ENCODE data around the gene KCTD20. TPM values are rescaled to one million over a fixed set of nuclear protein-coding genes. Genes with fewer than 3 reads are reported as not detected.

The KCTD20 gene
- total and polyA plus RNA-seq, 4 experiments from 2014 or later = 35.2 to 38.9 (median 37.0) TPM

- ChIA-PET POLR2A (ENCODE audit: partially characterized antibody) (interaction anchor here (1.3 kb wide), 1 partner anchor 13 kb away, joined by 4 read pairs; the partner anchor contains the start of gene KCTD20), CTCF (ENCODE audit: partially characterized antibody) (interaction anchor here (0.8 to 3.4 kb wide), 11 partner anchors 11 to 329 kb away, joined by 3 to 11 read pairs (median 6); partner anchors contain the start of gene KCTD20)
- no peak overlapping the region for H3K4me3 Mint-ChIP-seq
- H3K27me3 Mint-ChIP-seq = no peaks in the 10 kb centered on the region
- H3K4me3 ChIP-seq (ENCODE audit: low read length in 2 of 2) = no peak overlapping the region
- no peaks in the 10 kb centered on the region for H3K36me3 Mint-ChIP-seq
- DNase-seq = no peak
- H3K36me3 ChIP-seq (ENCODE audit: insufficient read depth, low read length) = no peaks in the 10 kb centered on the region
- no peaks in the 10 kb centered on the region for H3K9me3 ChIP-seq (ENCODE audit: control insufficient read depth in 1 of 2, low read length in 2 of 2)
- H3K9me3 Mint-ChIP-seq = peaks cover 0 to 2% (median 0%) of the 10 kb centered on the region in 8 donors
- H3K4me1 ChIP-seq (ENCODE audit: insufficient read depth, low read length) = no peaks in the 10 kb centered on the region
- intact Hi-C loops (cut with micrococcal nuclease) = no loop called here
- H3K27ac Mint-ChIP-seq = peak overlapping the region in 1 of 7 donors; percentile 17
- no peaks in the 10 kb centered on the region for H3K4me1 Mint-ChIP-seq
- no peak overlapping the region for H3K27ac ChIP-seq (ENCODE audit: low read depth, low read length)
- no peaks in the 10 kb centered on the region for H3K27me3 ChIP-seq (ENCODE audit: insufficient read depth, low read length)
Observed at GRCh38 chr6:36430351-36430750, 12.4 kb upstream of the KCTD20 start.

DNA sequence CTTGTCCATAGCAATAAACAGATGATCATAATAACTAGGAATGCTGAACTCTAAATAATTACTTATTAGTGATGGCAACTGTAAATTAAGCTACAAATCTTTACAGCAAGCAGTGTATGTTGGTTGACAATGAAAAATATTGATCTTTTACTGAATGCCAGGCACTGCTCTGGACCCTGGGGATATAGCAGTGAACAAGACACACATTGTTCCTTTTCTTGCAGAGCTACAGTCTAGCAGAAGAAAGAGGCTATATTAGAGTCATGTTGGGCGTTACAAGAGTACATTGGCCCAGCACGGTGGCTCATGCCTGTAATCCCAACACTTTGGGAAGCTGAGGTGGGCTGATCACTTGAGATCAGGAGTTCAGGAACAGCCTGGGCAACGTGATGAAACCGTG lies 11.6 kb upstream of the KCTD20 start:
- Histone ChIP-seq H3K9me3 (ENCODE audit: control insufficient read depth in 1 of 2, low read length in 2 of 2) (no peaks in the 10 kb centered on the region), H3K27me3 (ENCODE audit: insufficient read depth, low read length) (no peaks in the 10 kb centered on the region), H3K27ac (ENCODE audit: low read depth, low read length) (no peak overlapping the region), H3K4me3 (ENCODE audit: low read length in 2 of 2) (no peak overlapping the region), H3K36me3 (ENCODE audit: insufficient read depth, low read length) (no peaks in the 10 kb centered on the region), H3K4me1 (ENCODE audit: insufficient read depth, low read length) (no peaks in the 10 kb centered on the region)
- intact Hi-C loops (cut with micrococcal nuclease) = no loop called here
- no peak for DNase-seq
- Mint-ChIP-seq H3K4me3 (no peak overlapping the region), H3K4me1 (no peaks in the 10 kb centered on the region), H3K36me3 (no peaks in the 10 kb centered on the region), H3K27me3 (no peaks in the 10 kb centered on the region), H3K9me3 (peaks cover 0 to 2% (median 0%) of the 10 kb centered on the region in 8 donors), H3K27ac (no peak overlapping the region)
- ChIA-PET POLR2A (ENCODE audit: partially characterized antibody) (no interaction called here), CTCF (ENCODE audit: partially characterized antibody) (interaction anchor here (0.6 to 2.1 kb wide), 3 partner anchors 8 to 148 kb away, joined by 3 to 5 read pairs (median 3); no protein-coding TSS in a partner anchor)

GRCh38 chr6:36432151-36432671 lies 10.6 kb upstream of the KCTD20 start:
- no peaks in the 10 kb centered on the region for H3K36me3 ChIP-seq (ENCODE audit: insufficient read depth, low read length)
- intact Hi-C loops (cut with micrococcal nuclease) = no loop called here
- no peak overlapping the region for H3K4me3 ChIP-seq (ENCODE audit: low read length in 2 of 2)
- H3K27me3 Mint-ChIP-seq = no peaks in the 10 kb centered on the region
- no peaks in the 10 kb centered on the region for H3K9me3 ChIP-seq (ENCODE audit: control insufficient read depth in 1 of 2, low read length in 2 of 2)
- CTCF ChIA-PET (ENCODE audit: partially characterized antibody) = interaction anchor here (0.7 to 2.1 kb wide), 2 partner anchors 9 to 147 kb away, joined by 3 to 5 read pairs; no protein-coding TSS in a partner anchor
- no peak overlapping the region for H3K27ac Mint-ChIP-seq
- peaks cover 0 to 2% (median 0%) of the 10 kb centered on the region in 8 donors for H3K9me3 Mint-ChIP-seq
- POLR2A ChIA-PET (ENCODE audit: partially characterized antibody) = interaction anchor here (0.9 kb wide), 1 partner anchor 13 kb away, joined by 3 read pairs; no protein-coding TSS in a partner anchor
- H3K4me1 ChIP-seq (ENCODE audit: insufficient read depth, low read length) = no peaks in the 10 kb centered on the region
- H3K27ac ChIP-seq (ENCODE audit: low read depth, low read length) = no peak overlapping the region
- H3K27me3 ChIP-seq (ENCODE audit: insufficient read depth, low read length) = no peaks in the 10 kb centered on the region
- no peaks in the 10 kb centered on the region for H3K4me1 Mint-ChIP-seq
- no peak for DNase-seq
- H3K36me3 Mint-ChIP-seq = no peaks in the 10 kb centered on the region
- H3K4me3 Mint-ChIP-seq = no peak overlapping the region

GRCh38 chr6:36436466-36436865 lies 6.3 kb upstream of the KCTD20 start:
- H3K36me3 Mint-ChIP-seq = no peaks in the 10 kb centered on the region
- ChIA-PET CTCF (ENCODE audit: partially characterized antibody) (no interaction called here), POLR2A (ENCODE audit: partially characterized antibody) (no interaction called here)
- no peaks in the 10 kb centered on the region for H3K9me3 Mint-ChIP-seq
- no peaks in the 10 kb centered on the region for H3K27me3 Mint-ChIP-seq
- no peaks in the 10 kb centered on the region for H3K27me3 ChIP-seq (ENCODE audit: insufficient read depth, low read length)
- peak overlapping the region in 1 of 7 donors; percentile 69 for H3K27ac Mint-ChIP-seq
- intact Hi-C loops (cut with micrococcal nuclease) = no loop called here
- no peak overlapping the region for H3K27ac ChIP-seq (ENCODE audit: low read depth, low read length)
- H3K4me1 ChIP-seq (ENCODE audit: insufficient read depth, low read length) = peaks cover 10% of the 10 kb centered on the region
- DNase-seq = no peak
- H3K4me1 Mint-ChIP-seq = peaks cover 4 to 8% (median 5%) of the 10 kb centered on the region in 4 donors
- H3K4me3 ChIP-seq (ENCODE audit: low read length in 2 of 2) = no peak overlapping the region
- peak overlapping the region in 1 of 8 donors; percentile 32 for H3K4me3 Mint-ChIP-seq
- H3K9me3 ChIP-seq (ENCODE audit: control insufficient read depth in 1 of 2, low read length in 2 of 2) = no peaks in the 10 kb centered on the region
- H3K36me3 ChIP-seq (ENCODE audit: insufficient read depth, low read length) = no peaks in the 10 kb centered on the region

- peak; percentile 65 to 93 (median 75) for DNase-seq
- H3K27ac Mint-ChIP-seq = peak overlapping the region; percentile 87 to 97 (median 93)
- peaks cover 43% of the 10 kb centered on the region for H3K4me1 ChIP-seq (ENCODE audit: insufficient read depth, low read length)
- H3K9me3 ChIP-seq (ENCODE audit: control insufficient read depth in 1 of 2, low read length in 2 of 2) = no peaks in the 10 kb centered on the region
- H3K27me3 Mint-ChIP-seq = no peaks in the 10 kb centered on the region
- H3K27me3 ChIP-seq (ENCODE audit: insufficient read depth, low read length) = no peaks in the 10 kb centered on the region
- ChIA-PET CTCF (ENCODE audit: partially characterized antibody) (interaction anchor here (1.5 kb wide), 2 partner anchors 12 to 18 kb away, joined by 6 to 8 read pairs; no protein-coding TSS in a partner anchor), POLR2A (ENCODE audit: partially characterized antibody) (interaction anchor here (0.6 to 5.2 kb wide), 6 partner anchors 18 to 161 kb away, joined by 3 to 42 read pairs (median 4); no protein-coding TSS in a partner anchor)
- no peaks in the 10 kb centered on the region for H3K36me3 ChIP-seq (ENCODE audit: insufficient read depth, low read length)
- peak overlapping the region; percentile 92 for H3K27ac ChIP-seq (ENCODE audit: low read depth, low read length)
- H3K9me3 Mint-ChIP-seq = peaks cover 0 to 2% (median 0%) of the 10 kb centered on the region in 8 donors
- peak overlapping the region; percentile 59 to 80 (median 68) for H3K4me3 Mint-ChIP-seq
- H3K36me3 Mint-ChIP-seq = peaks cover 0 to 24% of the 10 kb centered on the region in 2 donors
- intact Hi-C loops (cut with micrococcal nuclease) = loop anchor here (1.0 to 5.0 kb wide), 3 partner anchors 106 to 316 kb away; partner anchors contain the start of gene STK38
- H3K4me1 Mint-ChIP-seq = peaks cover 27 to 52% (median 35%) of the 10 kb centered on the region in 4 donors
- no peak overlapping the region for H3K4me3 ChIP-seq (ENCODE audit: low read length in 2 of 2)
Observed at GRCh38 chr6:36441307-36441894, 1.4 kb upstream of the KCTD20 start.

DNA sequence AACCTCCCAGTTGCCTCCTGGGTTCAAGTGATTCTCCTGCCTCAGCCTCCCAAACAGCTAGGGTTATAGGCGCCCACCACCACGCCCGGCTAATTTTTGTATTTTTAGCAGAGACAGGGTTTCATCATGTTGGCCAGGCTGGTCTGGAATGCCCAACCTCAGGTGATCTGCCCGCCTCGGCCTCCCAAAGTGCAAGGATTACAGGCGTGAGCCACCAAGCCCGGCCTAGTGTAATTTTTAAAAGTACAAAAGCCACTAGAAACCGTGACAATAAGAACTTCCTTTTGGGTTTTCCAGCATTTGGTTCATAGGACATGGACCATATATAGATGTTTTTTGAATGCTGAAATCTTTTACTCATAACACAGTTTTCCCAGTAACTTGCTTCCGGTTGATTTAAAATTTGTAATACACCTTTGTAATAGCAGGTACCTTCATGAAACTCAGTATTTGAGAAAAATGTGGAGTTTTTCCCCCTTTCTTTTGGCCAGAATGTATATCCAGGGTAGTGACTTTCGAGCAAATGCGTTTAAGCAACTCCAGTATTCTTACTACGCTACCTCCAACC lies 613 bp upstream of the KCTD20 start:
- Mint-ChIP-seq H3K27me3 (no peaks in the 10 kb centered on the region), H3K4me3 (peak overlapping the region; percentile 92 to 99 (median 97)), H3K27ac (peak overlapping the region; percentile 87 to 99 (median 99)), H3K36me3 (peaks cover 0 to 24% of the 10 kb centered on the region in 2 donors), H3K4me1 (peaks cover 27 to 60% (median 41%) of the 10 kb centered on the region in 4 donors), H3K9me3 (peaks cover 0 to 2% (median 0%) of the 10 kb centered on the region in 8 donors)
- Histone ChIP-seq H3K27ac (ENCODE audit: low read depth, low read length) (peak overlapping the region; percentile 92), H3K4me3 (ENCODE audit: low read length in 2 of 2) (peak overlapping the region; percentile 52 to 96), H3K27me3 (ENCODE audit: insufficient read depth, low read length) (no peaks in the 10 kb centered on the region), H3K9me3 (ENCODE audit: control insufficient read depth in 1 of 2, low read length in 2 of 2) (no peaks in the 10 kb centered on the region), H3K4me1 (ENCODE audit: insufficient read depth, low read length) (peaks cover 51% of the 10 kb centered on the region), H3K36me3 (ENCODE audit: insufficient read depth, low read length) (no peaks in the 10 kb centered on the region)
- ChIA-PET CTCF (ENCODE audit: partially characterized antibody) (interaction anchor here (1.5 kb wide), 2 partner anchors 13 to 19 kb away, joined by 6 to 8 read pairs; no protein-coding TSS in a partner anchor), POLR2A (ENCODE audit: partially characterized antibody) (interaction anchor here (0.6 to 5.2 kb wide), 6 partner anchors 18 to 311 kb away, joined by 3 to 42 read pairs (median 4); partner anchors contain the start of gene MAPK13)
- intact Hi-C loops (cut with micrococcal nuclease) = loop anchor here (1.0 to 5.0 kb wide), 4 partner anchors 19 to 315 kb away; partner anchors contain the start of genes SRSF3 and STK38
- DNase-seq = no peak

Data from CD4-positive, alpha-beta memory T cell (primary cell).